Measurements from ENCODE around the gene ROR1.

Gene ROR1

GRCh38 chr1:63912643-63913042 is 138.8 kb downstream of the ROR1 start:
- no peak for ATAC-seq

GRCh38 chr1:63913533-63913932 is 139.7 kb downstream of the ROR1 start:
- TF ChIP-seq CREB5 (CRISPR knock-in tag; IDR thresholded peaks at IDR 0.05; ENCODE audit: low read depth) (no peak), ZNF565 (CRISPR knock-in tag; conservative IDR thresholded peaks at IDR 0.05; ENCODE audit: low read depth) (no peak)
- no peak for ATAC-seq

More at GRCh38 chr1:63912643-63913042, 138.8 kb downstream of the ROR1 start:
- TF ChIP-seq TOX (CRISPR knock-in tag; IDR thresholded peaks at IDR 0.05; ENCODE audit: borderline replicate concordance) (no peak), CREB5 (CRISPR knock-in tag; IDR thresholded peaks at IDR 0.05; ENCODE audit: low read depth) (no peak), PPARA (CRISPR knock-in tag; IDR thresholded peaks at IDR 0.05; ENCODE audit: borderline replicate concordance) (no peak), ZFP30 (CRISPR knock-in tag; IDR thresholded peaks at IDR 0.05) (no peak), PATZ1 (CRISPR knock-in tag; IDR thresholded peaks at IDR 0.05; ENCODE audit: borderline replicate concordance) (no peak), ZFP3 (CRISPR knock-in tag; IDR thresholded peaks at IDR 0.05) (no peak), BACH2 (CRISPR knock-in tag; IDR thresholded peaks at IDR 0.05; ENCODE audit: borderline replicate concordance) (no peak), TSHZ2 (CRISPR knock-in tag; IDR thresholded peaks at IDR 0.05) (no peak), ESRRG (CRISPR knock-in tag; IDR thresholded peaks at IDR 0.05) (no peak), TCF4 (CRISPR knock-in tag; IDR thresholded peaks at IDR 0.05; ENCODE audit: borderline replicate concordance) (no peak), ZNF565 (CRISPR knock-in tag; conservative IDR thresholded peaks at IDR 0.05; ENCODE audit: low read depth) (no peak), ISL1 (CRISPR knock-in tag; IDR thresholded peaks at IDR 0.05) (no peak)

GRCh38 chr1:63914241-63914640 is 140.4 kb downstream of the ROR1 start:
- ATAC-seq = no peak
- no peak for TF ChIP-seq PATZ1 (CRISPR knock-in tag; IDR thresholded peaks at IDR 0.05; ENCODE audit: borderline replicate concordance)
- no peak for TF ChIP-seq ZNF565 (CRISPR knock-in tag; conservative IDR thresholded peaks at IDR 0.05; ENCODE audit: low read depth)
- no peak for TF ChIP-seq ESRRG (CRISPR knock-in tag; IDR thresholded peaks at IDR 0.05)
- no peak for TF ChIP-seq TOX (CRISPR knock-in tag; IDR thresholded peaks at IDR 0.05; ENCODE audit: borderline replicate concordance)
- TF ChIP-seq ZNF8 (CRISPR knock-in tag; IDR thresholded peaks at IDR 0.05) = no peak
- TF ChIP-seq OSR1 (CRISPR knock-in tag; IDR thresholded peaks at IDR 0.05) = no peak
- no peak for TF ChIP-seq SNAI2 (CRISPR knock-in tag; IDR thresholded peaks at IDR 0.05)
- TF ChIP-seq BACH2 (CRISPR knock-in tag; IDR thresholded peaks at IDR 0.05; ENCODE audit: borderline replicate concordance) = no peak
- no peak for TF ChIP-seq CREB5 (CRISPR knock-in tag; IDR thresholded peaks at IDR 0.05; ENCODE audit: low read depth)
- TF ChIP-seq GLIS3 (CRISPR knock-in tag; IDR thresholded peaks at IDR 0.05) = no peak
- TF ChIP-seq POU6F1 (CRISPR knock-in tag; IDR thresholded peaks at IDR 0.05; ENCODE audit: borderline replicate concordance, low read depth) = no peak
- no peak for TF ChIP-seq TSHZ2 (CRISPR knock-in tag; IDR thresholded peaks at IDR 0.05)
- TF ChIP-seq TCF4 (CRISPR knock-in tag; IDR thresholded peaks at IDR 0.05; ENCODE audit: borderline replicate concordance) = no peak
- TF ChIP-seq RARB (CRISPR knock-in tag; IDR thresholded peaks at IDR 0.05) = no peak
- no peak for TF ChIP-seq ZFP30 (CRISPR knock-in tag; IDR thresholded peaks at IDR 0.05)
- no peak for TF ChIP-seq ZC3H10 (CRISPR knock-in tag; IDR thresholded peaks at IDR 0.05)

Measured in SK-N-SH treated with all-trans-retinoic acid at 6 μM for 48 hours (cell line).